Measurements from ENCODE around the gene RTN4RL1. TPM values are rescaled to one million over a fixed set of nuclear protein-coding genes. Genes with fewer than 3 reads are reported as not detected.

The RTN4RL1 gene
- total RNA-seq, 3 donors from 2014 or later (not counting 1 experiment from before 2014, with no cell fraction given), result 0.15 to 0.23 TPM; not detected in 1

GRCh38 chr17:1997289-1997926 lies 27.7 kb downstream of the RTN4RL1 start:
- ATAC-seq (no peak), DNase-seq (no peak)
- no peak overlapping the region for H3K4me3 Mint-ChIP-seq
- H3K4me3 ChIP-seq (ENCODE audit: low read length), result no peak overlapping the region
- no peaks in the 10 kb centered on the region for H3K36me3 ChIP-seq (ENCODE audit: control insufficient read depth, insufficient read depth, low read length)
- no peak for TF ChIP-seq CTCF (IDR thresholded peaks at IDR 0.05)
- H3K4me1 ChIP-seq (ENCODE audit: control insufficient read depth, insufficient read depth, low read length), result no peaks in the 10 kb centered on the region
- intact Hi-C loops (cut with micrococcal nuclease), result no loop called here
- no peaks in the 10 kb centered on the region for H3K9me3 ChIP-seq (ENCODE audit: control insufficient read depth, insufficient read depth, low read length)
- H3K36me3 Mint-ChIP-seq, result peaks cover 5% of the 10 kb centered on the region
- peaks cover 0 to 5% of the 10 kb centered on the region in 2 donors for H3K4me1 Mint-ChIP-seq
- no peak overlapping the region for H3K27ac ChIP-seq (ENCODE audit: low read length)
- no peak overlapping the region for H3K27ac Mint-ChIP-seq
- H3K27me3 ChIP-seq (ENCODE audit: control insufficient read depth, insufficient read depth, low read length), result no peaks in the 10 kb centered on the region
- no peaks in the 10 kb centered on the region for H3K9me3 Mint-ChIP-seq
- WGBS (ENCODE audit: insufficient coverage), result 66% methylated on average over 22 of the region's 22 CpGs
- H3K27me3 Mint-ChIP-seq (ENCODE audit: low read depth in 2 of 2), result peaks cover 29 to 33% of the 10 kb centered on the region in 2 donors

GRCh38 chr17:1996800-1997288 lies 28.3 kb downstream of the RTN4RL1 start:
- peaks cover 0 to 5% of the 10 kb centered on the region in 2 donors for H3K4me1 Mint-ChIP-seq
- H3K27ac Mint-ChIP-seq, result no peak overlapping the region
- no peak overlapping the region for H3K4me3 Mint-ChIP-seq
- Histone ChIP-seq H3K4me1 (ENCODE audit: control insufficient read depth, insufficient read depth, low read length) (no peaks in the 10 kb centered on the region), H3K27ac (ENCODE audit: low read length) (no peak overlapping the region), H3K36me3 (ENCODE audit: control insufficient read depth, insufficient read depth, low read length) (no peaks in the 10 kb centered on the region), H3K4me3 (ENCODE audit: low read length) (no peak overlapping the region), H3K9me3 (ENCODE audit: control insufficient read depth, insufficient read depth, low read length) (no peaks in the 10 kb centered on the region), H3K27me3 (ENCODE audit: control insufficient read depth, insufficient read depth, low read length) (no peaks in the 10 kb centered on the region)
- TF ChIP-seq CTCF (IDR thresholded peaks at IDR 0.05), result no peak
- H3K27me3 Mint-ChIP-seq (ENCODE audit: low read depth in 2 of 2), result peaks cover 29 to 33% of the 10 kb centered on the region in 2 donors
- ATAC-seq, result no peak
- peaks cover 5% of the 10 kb centered on the region for H3K36me3 Mint-ChIP-seq
- DNase-seq, result no peak
- WGBS (ENCODE audit: insufficient coverage), result 93% methylated on average over 9 of the region's 9 CpGs
- intact Hi-C loops (cut with micrococcal nuclease), result no loop called here
- H3K9me3 Mint-ChIP-seq, result no peaks in the 10 kb centered on the region

- no peak for TF ChIP-seq CTCF (IDR thresholded peaks at IDR 0.05)
- Mint-ChIP-seq H3K4me3 (no peak overlapping the region), H3K27me3 (ENCODE audit: low read depth in 2 of 2) (peaks cover 29 to 33% of the 10 kb centered on the region in 2 donors), H3K9me3 (no peaks in the 10 kb centered on the region), H3K4me1 (peaks cover 0 to 5% of the 10 kb centered on the region in 2 donors), H3K36me3 (peaks cover 5% of the 10 kb centered on the region), H3K27ac (no peak overlapping the region)
- Histone ChIP-seq H3K9me3 (ENCODE audit: control insufficient read depth, insufficient read depth, low read length) (no peaks in the 10 kb centered on the region), H3K27ac (ENCODE audit: low read length) (no peak overlapping the region), H3K4me1 (ENCODE audit: control insufficient read depth, insufficient read depth, low read length) (no peaks in the 10 kb centered on the region), H3K4me3 (ENCODE audit: low read length) (no peak overlapping the region), H3K27me3 (ENCODE audit: control insufficient read depth, insufficient read depth, low read length) (no peaks in the 10 kb centered on the region), H3K36me3 (ENCODE audit: control insufficient read depth, insufficient read depth, low read length) (no peaks in the 10 kb centered on the region)
- ATAC-seq (no peak), DNase-seq (no peak)
- intact Hi-C loops (cut with micrococcal nuclease), result no loop called here
- WGBS (ENCODE audit: insufficient coverage), result 93% methylated on average over 13 of the region's 14 CpGs
These were observed 29.0 kb downstream of the RTN4RL1 start for GRCh38 chr17:1995907-1996799.

Measured in natural killer cell (primary cell).